Activated CD4-positive, alpha-beta T cell treated with anti-CD3 and anti-CD28 coated beads for 48 hours (primary cell): ENCODE data around the gene SPOPL.

Source experiments
- DNase-seq: peaks from one replicate; pipeline ENCODE4 v3.0.0-alpha.2; 2020

The SPOPL gene

GRCh38 chr2:138609446-138609845 is 107.9 kb downstream of the SPOPL start:
- DNase-seq: no peak

GRCh38 chr2:138610201-138610953 is 108.8 kb downstream of the SPOPL start:
- DNase-seq: no peak

- DNase-seq: no peak
These were observed 113.7 kb downstream of the SPOPL start for GRCh38 chr2:138615257-138615656.

- DNase-seq: no peak
These were observed 115.5 kb downstream of the SPOPL start for GRCh38 chr2:138617026-138617425.

- no peak for DNase-seq
These were observed 117.4 kb downstream of the SPOPL start for GRCh38 chr2:138618971-138619370.

- DNase-seq: no peak
These were observed 118.9 kb downstream of the SPOPL start for GRCh38 chr2:138620431-138620830.

- no peak for DNase-seq
These were observed 119.6 kb downstream of the SPOPL start for GRCh38 chr2:138621139-138621538.

GRCh38 chr2:138622613-138623012 is 121.0 kb downstream of the SPOPL start:
- no peak for DNase-seq
